DMS153 treated with DMSO at 0.1 percent for 48 hours (cell line): ENCODE measurements around the gene WAS.
"Not testable (repeated sequence)": the region's sequence is repeated elsewhere in the genome, so short reads cannot be mapped to it uniquely, and the experiment has no call there.

Source experiments
- DNase-seq: peaks from one replicate; lab custom pipeline; 2025; ENCODE audit not compliant: unreplicated experiment; lab: John Stamatoyannopoulos, UW

The WAS gene

GRCh38 chrX:48683411-48683982 is at the start of gene WAS:
TSS of gene WAS (plus strand) at chrX:48683799. CDS start at chrX:48683854, 55 bp downstream.
- DNase-seq = no peak

GRCh38 chrX:48636301-48636700 is 47.3 kb upstream of the WAS start:
- no peak for DNase-seq

GRCh38 chrX:48636776-48637175 is 46.8 kb upstream of the WAS start:
- DNase-seq = no peak

GRCh38 chrX:48645669-48646068 is 37.9 kb upstream of the WAS start:
- DNase-seq = no peak

- no peak for DNase-seq
Observed at GRCh38 chrX:48648336-48648751, 35.3 kb upstream of the WAS start.

GRCh38 chrX:48649102-48649501 is 34.5 kb upstream of the WAS start:
- no peak for DNase-seq

- DNase-seq = not testable (repeated sequence)
Observed at GRCh38 chrX:48652055-48652579, 31.5 kb upstream of the WAS start.

- not testable (repeated sequence) for DNase-seq
Observed at GRCh38 chrX:48654746-48655145, 28.9 kb upstream of the WAS start.

- not testable (repeated sequence) for DNase-seq
Observed at GRCh38 chrX:48659686-48660085, 23.9 kb upstream of the WAS start.

- no peak for DNase-seq
Observed at GRCh38 chrX:48663241-48663640, 20.4 kb upstream of the WAS start.

GRCh38 chrX:48664156-48664555 is 19.4 kb upstream of the WAS start:
- DNase-seq = no peak

- DNase-seq = no peak
Observed at GRCh38 chrX:48665991-48666390, 17.6 kb upstream of the WAS start.

GRCh38 chrX:48666649-48667048 is 16.9 kb upstream of the WAS start:
- DNase-seq = no peak

GRCh38 chrX:48667509-48667908 is 16.1 kb upstream of the WAS start:
- DNase-seq = no peak

- DNase-seq = not testable (repeated sequence)
Observed at GRCh38 chrX:48668187-48668586, 15.4 kb upstream of the WAS start.

GRCh38 chrX:48676106-48676892 is 7.3 kb upstream of the WAS start:
- peak; percentile 41 for DNase-seq

- no peak for DNase-seq
Observed at GRCh38 chrX:48676893-48677270, 6.7 kb upstream of the WAS start.

GRCh38 chrX:48677516-48677915 is 6.1 kb upstream of the WAS start:
- no peak for DNase-seq

GRCh38 chrX:48680467-48680866 is 3.1 kb upstream of the WAS start:
- not testable (repeated sequence) for DNase-seq

- DNase-seq = not testable (repeated sequence)
Observed at GRCh38 chrX:48680925-48681324, 2.7 kb upstream of the WAS start.

- DNase-seq = no peak
Observed at GRCh38 chrX:48681539-48682183, 1.9 kb upstream of the WAS start.

- DNase-seq = not testable (repeated sequence)
Observed at GRCh38 chrX:48682795-48683194, 804 bp upstream of the WAS start.
